ENCODE data around the gene INPP5A. TPM values are rescaled to one million over a fixed set of nuclear protein-coding genes. Genes with fewer than 3 reads are reported as not detected.

The INPP5A gene
- total RNA-seq, 4 donors from 2014 or later = 34.8 to 80.8 (median 52.8) TPM

DNA sequence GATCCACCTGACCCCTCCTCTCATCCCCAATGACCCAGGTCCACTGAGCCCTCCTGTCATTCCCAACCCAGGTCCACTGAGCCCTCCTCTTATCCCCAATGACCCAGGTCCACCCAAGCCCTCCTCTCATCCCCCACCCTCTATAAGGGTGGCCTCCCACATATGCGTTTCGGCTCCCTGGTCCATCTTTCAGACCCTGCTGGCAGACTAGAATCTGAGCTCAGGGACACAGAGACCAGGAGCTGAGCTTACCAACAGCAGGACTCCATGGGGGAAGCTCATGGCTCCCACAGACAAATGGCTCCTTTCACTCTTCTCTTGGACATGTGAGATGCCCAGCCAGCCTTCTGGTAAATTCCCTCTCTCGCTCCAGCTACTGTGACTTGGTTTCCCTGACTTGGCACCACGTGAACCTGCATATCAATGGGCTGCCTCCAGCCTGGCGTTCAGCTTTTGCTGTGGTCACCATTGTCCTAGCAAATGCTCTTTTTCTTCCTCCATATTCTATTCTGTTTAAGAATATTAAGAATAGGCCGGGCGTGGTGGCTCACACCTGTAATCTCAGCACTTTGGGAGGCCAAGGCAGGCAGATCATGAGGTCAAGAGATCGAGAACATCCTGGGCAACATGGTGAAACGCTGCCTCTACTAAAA, 24.8 kb upstream of the INPP5A start:
- Histone ChIP-seq H3K4me3 (no peak overlapping the region), H3K4me1 (peaks cover 13 to 21% (median 16%) of the 10 kb centered on the region in 4 donors), H3K27ac (no peak overlapping the region), H3K36me3 (no peaks in the 10 kb centered on the region), H3K9me3 (no peaks in the 10 kb centered on the region), H3K27me3 (no peaks in the 10 kb centered on the region)
- no peak for TF ChIP-seq EP300 (IDR thresholded peaks at IDR 0.05; ENCODE audit: low read depth)
- TF ChIP-seq, protein P1, sequence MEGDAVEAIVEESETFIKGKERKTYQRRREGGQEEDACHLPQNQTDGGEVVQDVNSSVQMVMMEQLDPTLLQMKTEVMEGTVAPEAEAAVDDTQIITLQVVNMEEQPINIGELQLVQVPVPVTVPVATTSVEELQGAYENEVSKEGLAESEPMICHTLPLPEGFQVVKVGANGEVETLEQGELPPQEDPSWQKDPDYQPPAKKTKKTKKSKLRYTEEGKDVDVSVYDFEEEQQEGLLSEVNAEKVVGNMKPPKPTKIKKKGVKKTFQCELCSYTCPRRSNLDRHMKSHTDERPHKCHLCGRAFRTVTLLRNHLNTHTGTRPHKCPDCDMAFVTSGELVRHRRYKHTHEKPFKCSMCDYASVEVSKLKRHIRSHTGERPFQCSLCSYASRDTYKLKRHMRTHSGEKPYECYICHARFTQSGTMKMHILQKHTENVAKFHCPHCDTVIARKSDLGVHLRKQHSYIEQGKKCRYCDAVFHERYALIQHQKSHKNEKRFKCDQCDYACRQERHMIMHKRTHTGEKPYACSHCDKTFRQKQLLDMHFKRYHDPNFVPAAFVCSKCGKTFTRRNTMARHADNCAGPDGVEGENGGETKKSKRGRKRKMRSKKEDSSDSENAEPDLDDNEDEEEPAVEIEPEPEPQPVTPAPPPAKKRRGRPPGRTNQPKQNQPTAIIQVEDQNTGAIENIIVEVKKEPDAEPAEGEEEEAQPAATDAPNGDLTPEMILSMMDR (IDR thresholded peaks at IDR 0.05) = no peak
- no peak for TF ChIP-seq POLR2A (IDR thresholded peaks at IDR 0.05)
- TF ChIP-seq POLR2AphosphoS5 (IDR thresholded peaks at IDR 0.05) = no peak
- DNase-seq = peak; percentile 4
- in situ Hi-C loops (cut with MboI; ENCODE audit: low pct_ligation_motif_present in 1 of 4, low pct_unique_long_range_greater_than_20kb in 1 of 4, low sequenced_read_pairs in 3 of 4) = no loop called here
- 90 to 94% methylated on average over 3 to 9 of the region's 9 CpGs for WGBS, 2 donors (ENCODE audit: low coverage in 1 of 2)
- intact Hi-C loops (cut with DNase I; ENCODE audit: low total_unique reads) = no loop called here

DNA sequence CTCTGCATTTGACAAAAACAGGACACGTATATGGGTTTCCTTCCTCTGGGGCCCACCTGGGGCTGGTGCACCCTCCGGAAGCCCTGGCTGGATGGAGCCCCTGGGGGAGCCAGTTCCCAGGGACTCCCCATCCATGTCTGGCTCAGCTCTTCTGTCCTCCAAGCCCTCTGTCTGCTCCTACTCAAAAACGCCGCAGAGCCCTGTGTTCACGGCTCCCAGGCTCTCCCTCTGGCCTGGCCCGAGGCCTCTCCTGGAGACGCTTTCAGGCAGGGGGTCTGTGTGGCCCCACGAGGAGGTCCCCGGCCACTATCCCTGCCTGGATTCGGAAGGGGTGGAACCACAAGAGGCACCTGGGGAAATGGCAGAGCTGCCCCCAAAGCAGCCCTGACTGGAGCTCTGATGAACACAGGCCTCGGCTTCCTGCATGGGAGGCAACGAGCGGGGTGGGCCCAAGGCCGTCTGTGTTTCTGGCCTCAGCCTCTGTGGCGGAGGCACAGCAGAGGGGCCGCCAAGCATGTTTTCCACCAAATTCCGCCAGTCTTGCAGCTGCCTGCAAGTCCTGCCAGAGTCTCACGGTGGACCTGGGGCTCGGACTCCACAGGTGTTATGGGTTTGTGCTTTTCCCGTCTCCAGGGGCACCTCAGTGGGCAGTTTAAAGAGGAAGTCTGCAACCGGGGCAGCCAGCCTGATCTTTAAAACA, 22.6 kb upstream of the INPP5A start:
- in situ Hi-C loops (cut with MboI; ENCODE audit: low pct_ligation_motif_present in 1 of 4, low pct_unique_long_range_greater_than_20kb in 1 of 4, low sequenced_read_pairs in 3 of 4) (no loop called here), intact Hi-C loops (cut with DNase I; ENCODE audit: low total_unique reads) (no loop called here)
- Histone ChIP-seq H3K27me3 (no peaks in the 10 kb centered on the region), H3K4me1 (peaks cover 31 to 42% (median 36%) of the 10 kb centered on the region in 4 donors), H3K9me3 (no peaks in the 10 kb centered on the region), H3K4me3 (no peak overlapping the region), H3K36me3 (no peaks in the 10 kb centered on the region), H3K27ac (peak overlapping the region in 1 of 4 donors; percentile 87)
- WGBS, 2 donors (ENCODE audit: low coverage in 1 of 2) = 69% methylated on average over 21 of the region's 21 CpGs; no CpG with 5 or more reads in 1 of the 2 donors
- no peak for TF ChIP-seq POLR2AphosphoS5 (IDR thresholded peaks at IDR 0.05)
- TF ChIP-seq, protein P1 (IDR thresholded peaks at IDR 0.05) = no peak
- no peak for TF ChIP-seq POLR2A (IDR thresholded peaks at IDR 0.05)
- no peak for TF ChIP-seq EP300 (IDR thresholded peaks at IDR 0.05; ENCODE audit: low read depth)
- DNase-seq = no peak

DNA sequence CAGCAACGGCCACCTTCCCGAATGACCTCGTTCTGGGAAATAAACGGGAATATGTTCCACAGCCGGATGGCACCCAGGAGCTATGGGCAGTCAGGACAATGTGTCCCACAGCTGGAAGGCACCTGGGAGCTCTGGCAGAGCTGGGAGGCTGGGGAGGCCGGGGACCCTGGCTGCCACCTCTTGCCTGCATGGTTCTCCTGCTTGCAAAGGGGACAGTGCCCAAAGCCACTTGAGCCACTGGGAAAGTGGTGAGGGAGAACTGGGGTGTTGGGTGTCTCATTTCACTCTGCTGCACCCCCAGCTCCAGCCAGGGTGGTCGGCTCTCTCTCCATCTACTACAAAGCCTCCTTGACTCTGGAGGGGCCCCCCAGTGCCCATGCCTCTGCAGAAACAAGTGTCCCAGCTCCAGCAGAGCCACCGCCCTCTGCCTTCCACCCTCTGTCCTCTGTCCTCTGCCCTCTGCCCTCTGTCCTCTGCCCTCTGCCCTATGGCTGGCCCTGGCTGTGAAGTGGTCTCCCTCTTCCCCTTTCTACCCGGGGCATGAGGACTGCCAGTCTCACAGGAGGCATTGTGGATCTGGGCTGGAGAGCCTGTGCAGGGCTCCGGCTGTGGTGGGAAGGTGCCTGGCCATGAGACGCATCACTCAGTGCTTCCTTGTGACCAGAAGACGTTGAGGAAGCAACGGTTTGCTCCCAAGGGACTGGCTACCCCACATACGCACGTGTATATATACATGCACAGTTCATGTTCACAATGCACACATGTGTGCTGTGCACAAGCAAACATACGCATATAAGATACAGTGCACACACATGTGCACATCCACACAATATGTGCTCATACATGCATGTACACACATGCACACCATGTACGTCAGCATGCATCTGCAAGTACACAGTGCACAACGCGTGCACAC, 21.5 kb upstream of the INPP5A start:
- intact Hi-C loops (cut with DNase I; ENCODE audit: low total_unique reads) = no loop called here
- peak; percentile 8 for DNase-seq
- 70% methylated on average over 17 of the region's 19 CpGs; no CpG with 5 or more reads in 1 of the 2 donors for WGBS, 2 donors (ENCODE audit: low coverage in 1 of 2)
- peak overlapping the region; percentile 73 to 87 (median 80) for H3K27ac ChIP-seq
- in situ Hi-C loops (cut with MboI; ENCODE audit: low pct_ligation_motif_present in 1 of 4, low pct_unique_long_range_greater_than_20kb in 1 of 4, low sequenced_read_pairs in 3 of 4) = no loop called here
- no peaks in the 10 kb centered on the region for H3K27me3 ChIP-seq
- TF ChIP-seq POLR2AphosphoS5 (IDR thresholded peaks at IDR 0.05) (no peak), POLR2A (IDR thresholded peaks at IDR 0.05) (no peak), EP300 (IDR thresholded peaks at IDR 0.05; ENCODE audit: low read depth) (no peak)
- TF ChIP-seq, protein P1 (IDR thresholded peaks at IDR 0.05) = no peak
- no peak overlapping the region for H3K4me3 ChIP-seq
- no peaks in the 10 kb centered on the region for H3K36me3 ChIP-seq
- H3K4me1 ChIP-seq = peaks cover 40 to 53% (median 46%) of the 10 kb centered on the region in 4 donors
- no peaks in the 10 kb centered on the region for H3K9me3 ChIP-seq

Measured in transverse colon (tissue), 4 donors.